HG03432 (cell line): ENCODE data around the gene DMD.
"Not testable (repeated sequence)": the region's sequence is repeated elsewhere in the genome, so short reads cannot be mapped to it uniquely, and the experiment has no call there.

ENCODE experiments used
- ATAC-seq: cut with Tn5 transposase; IDR thresholded peaks from one replicate; pipeline ENCODE4 v1.9.1; 2021; ENCODE audit warnings: mild to moderate bottlenecking, moderate library complexity; ENCODE audit not compliant: unreplicated experiment

Gene DMD

GRCh38 chrX:32118832-32119231 is 1092.5 kb downstream of the DMD start:
- no peak for ATAC-seq

GRCh38 chrX:32116047-32116446 is 1095.3 kb downstream of the DMD start:
- no peak for ATAC-seq

GRCh38 chrX:32087663-32088062 is 1123.7 kb downstream of the DMD start:
- ATAC-seq = no peak

- no peak for ATAC-seq
Observed at GRCh38 chrX:32084757-32085156, 1126.6 kb downstream of the DMD start.

- ATAC-seq = no peak
Observed at GRCh38 chrX:32048285-32048684, 1163.1 kb downstream of the DMD start.

- ATAC-seq = no peak
Observed at GRCh38 chrX:32045149-32045548, 1166.2 kb downstream of the DMD start.

- ATAC-seq = no peak
Observed at GRCh38 chrX:32041181-32041580, 1170.2 kb downstream of the DMD start.

GRCh38 chrX:32026772-32027171 is 1184.6 kb downstream of the DMD start:
- no peak for ATAC-seq

- no peak for ATAC-seq
Observed at GRCh38 chrX:32024072-32024471, 1187.3 kb downstream of the DMD start.

- ATAC-seq = no peak
Observed at GRCh38 chrX:32016195-32016594, 1195.2 kb downstream of the DMD start.

- ATAC-seq = no peak
Observed at GRCh38 chrX:32010948-32011347, 1200.4 kb downstream of the DMD start.

GRCh38 chrX:32010212-32010611 is 1201.1 kb downstream of the DMD start:
- ATAC-seq = no peak

- no peak for ATAC-seq
Observed at GRCh38 chrX:31993637-31994036, 1217.7 kb downstream of the DMD start.

GRCh38 chrX:31988975-31989374 is 1222.4 kb downstream of the DMD start:
- no peak for ATAC-seq

- ATAC-seq = no peak
Observed at GRCh38 chrX:31981546-31982062, 1229.7 kb downstream of the DMD start.

- ATAC-seq = no peak
Observed at GRCh38 chrX:31969714-31970113, 1241.6 kb downstream of the DMD start.

GRCh38 chrX:31962256-31962655 is 1249.1 kb downstream of the DMD start:
- ATAC-seq = no peak

GRCh38 chrX:31934842-31935370 is 1276.4 kb downstream of the DMD start:
- ATAC-seq = no peak

- ATAC-seq = no peak
Observed at GRCh38 chrX:31934015-31934414, 1277.3 kb downstream of the DMD start.

GRCh38 chrX:31932769-31933168 is 1278.6 kb downstream of the DMD start:
- no peak for ATAC-seq

GRCh38 chrX:31932320-31932719 is 1279.0 kb downstream of the DMD start:
- not testable (repeated sequence) for ATAC-seq

GRCh38 chrX:31931225-31931624 is 1280.1 kb downstream of the DMD start:
- no peak for ATAC-seq

GRCh38 chrX:31929366-31929765 is 1282.0 kb downstream of the DMD start:
- ATAC-seq = no peak
